ENCODE data around the gene LCN1.

The LCN1 gene

DNA sequence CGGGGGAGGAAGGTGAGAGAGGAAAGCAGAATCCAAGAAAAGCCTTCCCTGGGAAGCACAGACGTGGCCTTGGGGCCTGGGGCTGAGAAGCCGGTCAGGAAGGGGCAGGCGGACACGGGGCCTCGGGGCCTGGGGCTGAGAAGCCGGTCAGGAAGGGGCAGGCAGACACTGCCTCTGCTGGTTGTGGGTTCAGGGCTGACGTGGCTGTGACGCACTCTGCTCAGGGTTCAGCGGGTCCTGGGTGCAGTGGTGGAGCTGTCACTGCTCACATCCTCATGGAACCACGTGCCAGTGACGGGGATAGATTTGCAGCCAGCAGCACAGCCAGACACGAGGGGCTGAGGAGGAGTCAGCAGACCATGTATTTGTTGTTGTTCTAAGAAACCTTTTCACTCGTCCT is 53.1 kb downstream of the LCN1 start:
- Histone ChIP-seq H3K9me3 (ENCODE audit: control insufficient read depth in 1 of 2, low read length in 2 of 2) (no peaks in the 10 kb centered on the region), H3K36me3 (ENCODE audit: control insufficient read depth in 1 of 2, insufficient read depth in 2 of 2, low read length in 2 of 2) (no peaks in the 10 kb centered on the region), H3K27ac (ENCODE audit: low read depth, low read length) (no peak overlapping the region), H3K9ac (ENCODE audit: low read depth in 1 of 2, low read length in 2 of 2) (no peak overlapping the region), H3K4me3 (ENCODE audit: low read depth in 1 of 2, low read length in 2 of 2) (no peak overlapping the region), H3K27me3 (ENCODE audit: control insufficient read depth in 1 of 2, insufficient read depth in 2 of 2, low read length in 2 of 2) (no peaks in the 10 kb centered on the region), H3K4me1 (ENCODE audit: control insufficient read depth in 1 of 2, insufficient read depth in 2 of 2, low read length in 2 of 2) (no peaks in the 10 kb centered on the region)

- no peak overlapping the region for H3K4me3 ChIP-seq (ENCODE audit: low read depth in 1 of 2, low read length in 2 of 2)
These were observed 53.7 kb downstream of the LCN1 start for GRCh38 chr9:135574943-135575342.

More at GRCh38 chr9:135574943-135575342, 53.7 kb downstream of the LCN1 start:
- H3K9ac ChIP-seq (ENCODE audit: low read depth in 1 of 2, low read length in 2 of 2), result no peak overlapping the region
- H3K9me3 ChIP-seq (ENCODE audit: control insufficient read depth in 1 of 2, low read length in 2 of 2), result no peaks in the 10 kb centered on the region
- no peak overlapping the region for H3K27ac ChIP-seq (ENCODE audit: low read depth, low read length)
- H3K4me1 ChIP-seq (ENCODE audit: control insufficient read depth in 1 of 2, insufficient read depth in 2 of 2, low read length in 2 of 2), result no peaks in the 10 kb centered on the region
- no peaks in the 10 kb centered on the region for H3K36me3 ChIP-seq (ENCODE audit: control insufficient read depth in 1 of 2, insufficient read depth in 2 of 2, low read length in 2 of 2)
- H3K27me3 ChIP-seq (ENCODE audit: control insufficient read depth in 1 of 2, insufficient read depth in 2 of 2, low read length in 2 of 2), result no peaks in the 10 kb centered on the region
